Measurements from ENCODE around the gene FARSB. TPM values are rescaled to one million over a fixed set of nuclear protein-coding genes. Genes with fewer than 3 reads are reported as not detected.

The FARSB gene
- total RNA-seq (2022; extraction: Qiagen RNA extraction) = 44.1 to 47.5 TPM (median 44.3 TPM) in 5 replicates

GRCh38 chr2:222655787-222656525, at the start of gene FARSB:
Gene FARSB (minus strand): TSS chr2:222656092. CDS start chr2:222656073, 19 bp downstream.

DNA sequence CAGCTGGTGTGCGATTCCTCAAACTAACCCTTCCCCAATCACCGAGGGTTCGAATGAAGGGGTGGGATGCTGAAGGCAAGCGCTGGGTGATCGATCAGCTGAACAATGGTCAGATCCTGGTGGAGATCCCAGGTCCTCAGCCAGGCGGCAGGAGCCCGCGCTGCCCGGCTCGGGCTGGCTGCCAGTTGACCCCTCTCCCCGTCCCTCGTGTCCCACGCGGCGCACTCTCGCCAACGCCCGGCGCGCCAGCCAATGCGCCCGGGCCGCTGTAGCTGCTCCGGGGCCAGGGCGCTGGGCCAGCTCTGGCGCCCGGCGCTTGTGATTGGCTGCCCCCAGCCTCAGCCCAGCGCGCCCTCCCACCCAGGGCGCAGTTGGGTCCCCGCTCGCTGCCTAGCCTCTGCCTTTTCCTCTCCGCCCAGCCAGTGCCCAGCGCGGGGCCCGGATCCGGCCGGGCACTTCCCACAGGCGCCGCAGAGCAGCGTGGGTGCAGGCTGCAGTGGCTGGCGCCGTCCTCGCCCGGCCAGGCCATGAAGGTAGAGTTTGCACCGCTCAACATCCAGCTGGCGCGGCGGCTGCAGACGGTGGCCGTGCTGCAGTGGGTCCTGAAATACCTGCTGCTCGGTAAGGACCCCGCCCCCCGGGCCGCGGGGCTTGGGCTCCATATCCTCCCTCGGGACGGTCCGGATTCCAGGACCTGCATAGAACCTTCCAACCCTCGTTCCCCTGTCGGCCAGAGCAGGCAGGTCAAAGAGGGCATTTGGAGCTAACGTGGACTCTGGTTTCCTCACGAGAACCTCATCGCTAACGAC, 15.6 kb upstream of the FARSB start, which contains the start of gene MOGAT1:
Gene MOGAT1, plus strand, starts transcription at position 400 of the 809 bp plus-strand sequence. Its CDS starts 128 bp downstream, at position 528.

Other genes with a start within 250 kb of the FARSB start
- gene SGPP2, start 231.5 kb downstream of the FARSB start, total RNA-seq (2022; extraction: Qiagen RNA extraction) = 0.35 to 0.55 TPM (median 0.42 TPM) in 5 replicates
- not detected in 5 replicates for gene MOGAT1, start 15.6 kb upstream of the FARSB start, total RNA-seq (2022; extraction: Qiagen RNA extraction)
- 116 to 172 TPM (median 141 TPM) in 5 replicates for gene ACSL3, start 204.9 kb upstream of the FARSB start, total RNA-seq (2022; extraction: Qiagen RNA extraction)